GM12875 (cell line): Measurements from ENCODE around the gene ENTREP1.

Experiments used
- H3K4me3 ChIP-seq: one replicate; pipeline ENCODE4 v1.5.1; 2011; ENCODE audit warnings: low read depth, low read length, control low read depth
- TF ChIP-seq, protein P1 (sequence below): IDR thresholded peaks from 2 replicates; pipeline ENCODE4 v1.5.1; 2011; ENCODE audit warnings: low read depth, mild to moderate bottlenecking, control low read depth, inconsistent platforms, low read length, moderate library complexity, borderline replicate concordance; ENCODE audit not compliant: insufficient read depth

ENTREP1 gene

DNA sequence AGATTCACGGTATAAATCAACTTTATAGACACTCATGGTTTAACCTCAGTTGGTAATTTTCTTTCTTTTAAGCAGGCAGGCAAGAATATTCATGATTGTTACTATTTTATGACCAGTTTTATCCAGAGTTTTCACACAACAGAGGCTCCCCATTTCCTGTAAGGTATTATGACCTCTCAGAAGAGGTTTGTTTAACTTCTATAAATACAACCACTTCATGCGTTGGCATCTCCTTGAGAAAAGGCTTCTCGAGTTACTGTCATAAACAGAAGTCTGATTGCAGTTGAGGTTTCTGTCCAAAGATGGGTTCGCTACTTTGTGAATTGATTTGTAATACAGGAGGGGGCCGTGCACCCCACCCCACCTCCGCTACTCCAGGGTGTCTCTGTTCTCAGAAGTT lies 55.3 kb downstream of the ENTREP1 start:
- TF ChIP-seq, protein P1, sequence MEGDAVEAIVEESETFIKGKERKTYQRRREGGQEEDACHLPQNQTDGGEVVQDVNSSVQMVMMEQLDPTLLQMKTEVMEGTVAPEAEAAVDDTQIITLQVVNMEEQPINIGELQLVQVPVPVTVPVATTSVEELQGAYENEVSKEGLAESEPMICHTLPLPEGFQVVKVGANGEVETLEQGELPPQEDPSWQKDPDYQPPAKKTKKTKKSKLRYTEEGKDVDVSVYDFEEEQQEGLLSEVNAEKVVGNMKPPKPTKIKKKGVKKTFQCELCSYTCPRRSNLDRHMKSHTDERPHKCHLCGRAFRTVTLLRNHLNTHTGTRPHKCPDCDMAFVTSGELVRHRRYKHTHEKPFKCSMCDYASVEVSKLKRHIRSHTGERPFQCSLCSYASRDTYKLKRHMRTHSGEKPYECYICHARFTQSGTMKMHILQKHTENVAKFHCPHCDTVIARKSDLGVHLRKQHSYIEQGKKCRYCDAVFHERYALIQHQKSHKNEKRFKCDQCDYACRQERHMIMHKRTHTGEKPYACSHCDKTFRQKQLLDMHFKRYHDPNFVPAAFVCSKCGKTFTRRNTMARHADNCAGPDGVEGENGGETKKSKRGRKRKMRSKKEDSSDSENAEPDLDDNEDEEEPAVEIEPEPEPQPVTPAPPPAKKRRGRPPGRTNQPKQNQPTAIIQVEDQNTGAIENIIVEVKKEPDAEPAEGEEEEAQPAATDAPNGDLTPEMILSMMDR: no peak
- no peak overlapping the region for H3K4me3 ChIP-seq

DNA sequence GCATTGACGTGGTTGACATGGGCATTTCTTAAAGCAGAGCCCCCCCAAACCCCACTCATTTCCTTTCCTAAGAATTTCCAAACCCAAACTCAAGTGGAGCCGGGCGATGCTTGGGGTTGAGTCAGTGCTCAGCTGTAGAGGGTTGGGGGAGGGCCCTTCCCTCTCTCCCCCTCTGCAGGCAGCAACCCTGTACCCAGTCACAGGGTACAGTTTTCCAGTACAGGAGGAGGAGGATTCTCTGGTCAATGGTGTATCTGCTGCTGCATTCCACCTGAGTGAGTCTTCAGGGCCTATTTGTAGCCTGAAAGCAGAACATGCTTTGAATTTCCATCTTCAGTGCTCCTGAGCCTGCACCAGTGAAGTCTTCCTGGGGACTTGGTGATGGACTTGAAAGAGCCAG lies 55.8 kb downstream of the ENTREP1 start:
- no peak overlapping the region for H3K4me3 ChIP-seq
- TF ChIP-seq, protein P1: no peak

DNA sequence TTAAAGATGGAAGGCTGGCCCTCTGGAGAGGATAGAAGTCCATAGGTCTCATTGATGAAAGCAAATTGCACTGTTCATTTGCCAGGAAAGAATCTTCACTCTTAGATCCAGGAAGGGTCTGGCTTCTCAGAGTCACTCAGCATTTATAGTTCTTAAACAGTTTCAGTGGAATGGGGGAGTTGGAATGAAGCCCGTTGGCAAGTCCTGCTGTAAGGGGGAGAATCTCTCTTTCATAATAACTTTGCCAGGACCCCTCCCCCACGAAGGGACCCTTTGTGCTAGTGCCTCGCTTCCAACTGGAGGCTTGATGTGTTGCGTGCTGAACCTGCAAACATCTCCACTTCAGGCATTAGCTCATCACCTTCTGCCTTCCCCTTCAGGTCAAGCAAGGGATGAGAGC lies 57.1 kb downstream of the ENTREP1 start:
- TF ChIP-seq, protein P1: no peak
- no peak overlapping the region for H3K4me3 ChIP-seq

DNA sequence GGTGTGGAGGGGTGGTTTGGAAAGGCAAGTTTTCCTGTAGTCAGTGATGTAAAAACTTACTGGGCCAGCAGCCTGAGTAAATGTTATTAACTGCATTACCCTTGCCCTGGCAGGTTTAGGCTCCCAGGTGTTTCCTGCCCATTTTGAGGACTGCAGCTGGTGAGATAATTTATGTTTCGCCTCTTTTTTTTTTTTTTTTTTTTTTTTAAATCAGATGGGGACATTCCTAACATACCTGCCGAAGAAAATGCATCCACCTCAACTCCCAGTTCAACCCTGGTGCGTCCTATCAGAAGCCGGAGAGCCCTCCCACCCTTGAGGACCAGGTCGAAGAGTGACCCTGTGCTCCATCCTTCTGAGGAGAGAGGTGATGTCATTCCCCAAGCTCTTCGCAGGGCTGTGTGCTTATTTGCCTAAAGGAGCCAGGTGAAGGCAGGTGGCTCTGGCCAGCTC lies 60.6 kb downstream of the ENTREP1 start:
- H3K4me3 ChIP-seq: no peak overlapping the region
- TF ChIP-seq, protein P1: no peak

DNA sequence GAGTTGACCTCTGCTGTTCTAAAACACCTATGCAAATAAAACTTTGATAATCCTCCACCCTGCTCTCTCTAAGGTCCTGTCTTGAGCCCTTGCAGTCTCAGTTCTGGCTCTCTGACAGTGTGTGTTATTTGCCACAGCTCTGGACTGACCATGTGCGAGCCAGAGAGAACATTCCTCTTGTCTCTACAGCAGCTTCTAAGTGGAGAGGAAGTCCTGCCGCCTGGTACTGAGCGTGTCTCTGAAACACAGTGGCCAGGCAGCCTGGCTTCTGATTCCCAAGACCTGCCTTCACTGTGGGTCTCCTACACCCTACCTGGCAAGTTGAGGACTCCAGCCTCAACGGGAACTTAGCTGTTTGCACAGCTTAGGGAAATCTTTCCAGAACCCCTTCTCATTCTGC lies 61.6 kb downstream of the ENTREP1 start:
- TF ChIP-seq, protein P1: no peak
- H3K4me3 ChIP-seq: no peak overlapping the region

DNA sequence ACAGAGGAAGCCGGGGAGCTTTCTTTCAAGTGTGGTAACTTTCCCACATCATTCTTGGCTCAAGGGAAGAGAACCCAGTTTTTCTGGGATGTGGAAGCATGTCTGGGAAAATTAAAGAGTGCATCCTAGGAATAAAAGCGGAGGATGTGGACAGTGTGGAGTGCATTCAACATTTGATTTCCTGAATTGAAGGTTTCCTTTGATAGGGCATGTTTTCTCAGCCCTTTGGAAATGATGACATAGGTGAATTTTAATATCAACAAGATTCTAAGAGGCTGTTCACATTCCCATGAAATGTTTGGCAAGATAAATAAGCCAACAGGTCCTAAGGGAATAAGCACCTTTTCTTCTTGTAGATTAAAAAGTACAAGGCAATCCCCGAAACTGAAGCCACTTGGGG lies 63.6 kb downstream of the ENTREP1 start:
- TF ChIP-seq, protein P1: no peak
- no peak overlapping the region for H3K4me3 ChIP-seq

DNA sequence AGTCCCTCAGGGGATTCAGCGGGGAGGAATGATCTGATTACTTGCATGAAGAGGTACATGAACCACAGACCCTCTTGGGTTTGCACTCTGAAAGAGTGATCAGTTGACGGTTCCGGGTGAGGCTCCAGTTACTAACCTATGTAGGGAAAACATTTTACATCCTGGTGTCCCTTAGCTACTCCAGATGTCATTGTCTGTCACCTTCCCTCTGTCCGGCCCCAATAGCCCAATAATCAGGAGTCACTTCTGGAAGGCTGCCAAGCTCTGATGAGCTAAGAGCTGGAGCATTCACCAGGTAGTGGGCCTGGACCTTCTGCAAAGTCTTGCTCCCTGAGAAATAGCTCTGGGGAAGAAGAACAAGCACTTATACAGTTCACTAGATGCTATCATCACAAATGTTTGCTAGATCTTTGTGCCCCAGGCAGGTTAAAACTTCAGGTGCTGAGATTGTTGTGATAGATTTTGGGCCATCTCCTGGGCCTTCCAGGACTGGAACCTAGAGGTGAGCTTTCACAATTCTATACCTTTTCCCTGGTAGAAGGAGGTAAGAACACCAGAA lies 64.5 kb downstream of the ENTREP1 start:
- TF ChIP-seq, protein P1: no peak
- H3K4me3 ChIP-seq: no peak overlapping the region
